HG02610 (cell line): ENCODE results near the gene FRMD7.
"Not testable (repeated sequence)": the region's sequence is repeated elsewhere in the genome, so short reads cannot be mapped to it uniquely, and the experiment has no call there.

Source experiments
- ATAC-seq: cut with Tn5 transposase; IDR thresholded peaks from one replicate; pipeline ENCODE4 v1.9.1; 2021; ENCODE audit warnings: mild to moderate bottlenecking, moderate library complexity; ENCODE audit not compliant: unreplicated experiment

Gene FRMD7

GRCh38 chrX:132094164-132094563 lies 33.7 kb downstream of the FRMD7 start:
- no peak for ATAC-seq

GRCh38 chrX:132093239-132093860 lies 34.5 kb downstream of the FRMD7 start:
- ATAC-seq: no peak

GRCh38 chrX:132092439-132093065 lies 35.3 kb downstream of the FRMD7 start:
- ATAC-seq: peak; percentile 59

- no peak for ATAC-seq
These were observed 37.2 kb downstream of the FRMD7 start for GRCh38 chrX:132090403-132091159.

GRCh38 chrX:132088864-132089263 lies 39.0 kb downstream of the FRMD7 start:
- no peak for ATAC-seq

- no peak for ATAC-seq
These were observed 41.1 kb downstream of the FRMD7 start for GRCh38 chrX:132086672-132087071.

GRCh38 chrX:132085786-132086185 lies 42.0 kb downstream of the FRMD7 start:
- no peak for ATAC-seq

GRCh38 chrX:132077912-132078311 lies 49.9 kb downstream of the FRMD7 start:
- ATAC-seq: no peak

GRCh38 chrX:132077414-132077813 lies 50.4 kb downstream of the FRMD7 start:
- ATAC-seq: no peak

- ATAC-seq: no peak
These were observed 56.6 kb downstream of the FRMD7 start for GRCh38 chrX:132071254-132071653.

- no peak for ATAC-seq
These were observed 59.4 kb downstream of the FRMD7 start for GRCh38 chrX:132068405-132068804.

GRCh38 chrX:132063862-132064261 lies 64.0 kb downstream of the FRMD7 start:
- ATAC-seq: no peak

GRCh38 chrX:132063334-132063733 lies 64.5 kb downstream of the FRMD7 start:
- ATAC-seq: no peak

GRCh38 chrX:132059973-132060540 lies 67.8 kb downstream of the FRMD7 start:
- no peak for ATAC-seq

- no peak for ATAC-seq
These were observed 68.8 kb downstream of the FRMD7 start for GRCh38 chrX:132058975-132059374.

- no peak for ATAC-seq
These were observed 69.8 kb downstream of the FRMD7 start for GRCh38 chrX:132058050-132058449.

- ATAC-seq: not testable (repeated sequence)
These were observed 76.0 kb downstream of the FRMD7 start for GRCh38 chrX:132051778-132052177.

- ATAC-seq: no peak
These were observed 81.3 kb downstream of the FRMD7 start for GRCh38 chrX:132046533-132046932.

GRCh38 chrX:132045456-132045855 lies 82.4 kb downstream of the FRMD7 start:
- ATAC-seq: no peak

GRCh38 chrX:132044953-132045352 lies 82.9 kb downstream of the FRMD7 start:
- ATAC-seq: no peak

- ATAC-seq: no peak
These were observed 83.8 kb downstream of the FRMD7 start for GRCh38 chrX:132043977-132044376.

- ATAC-seq: no peak
These were observed 86.8 kb downstream of the FRMD7 start for GRCh38 chrX:132041015-132041414.
